ENCODE data around the gene CDH8. TPM values are rescaled to one million over a fixed set of nuclear protein-coding genes. Genes with fewer than 3 reads are reported as not detected.
"Not testable (repeated sequence)": the region's sequence is repeated elsewhere in the genome, so short reads cannot be mapped to it uniquely, and the experiment has no call there.

The CDH8 gene
- total and polyA plus RNA-seq, 2 of the 4 experiments (the other 2 are of a cell fraction), result not detected

GRCh38 chr16:61801217-61801616, 235.0 kb downstream of the CDH8 start:
- H2AFZ ChIP-seq (replicated peaks; ENCODE audit: low read length, poor library complexity); H3K18ac ChIP-seq (ENCODE audit: low read depth, low read length); dilution Hi-C loops (cut with HindIII; ENCODE audit: low sequenced_read_pairs, unreplicated experiment); H3K9me1 ChIP-seq (ENCODE audit: insufficient read depth, low read length); H2BK15ac ChIP-seq (ENCODE audit: low read depth, low read length); H4K91ac ChIP-seq (ENCODE audit: insufficient read depth, low read depth, low read length); H2BK120ac ChIP-seq (ENCODE audit: low read depth, low read length); H3K4me2 ChIP-seq (ENCODE audit: low read depth, low read length); H3K23ac ChIP-seq (ENCODE audit: low read depth, low read length); H3K4me1 ChIP-seq (ENCODE audit: control insufficient read depth, insufficient read depth, low read length); H2AK9ac ChIP-seq (replicated peaks; ENCODE audit: low read depth, low read length, poor library complexity); H3K36me3 ChIP-seq (ENCODE audit: control insufficient read depth, insufficient read depth, low read length); H3K4ac ChIP-seq (ENCODE audit: low read depth, low read length); intact Hi-C loops (cut with micrococcal nuclease); H4K20me1 ChIP-seq (ENCODE audit: insufficient read depth, low read length); H3K27ac ChIP-seq (ENCODE audit: insufficient read depth, low read length); H2BK5ac ChIP-seq (ENCODE audit: low read depth, low read length, poor library complexity, severe bottlenecking); H4K5ac ChIP-seq (ENCODE audit: low read depth, low read length); H2BK20ac ChIP-seq (ENCODE audit: low read depth, low read length); in situ Hi-C loops (cut with MboI; ENCODE audit: low sequenced_read_pairs); H3K27me3 ChIP-seq (ENCODE audit: control insufficient read depth, insufficient read depth, low read length); BruUV-seq (replicated peaks); H3K79me1 ChIP-seq (ENCODE audit: low read depth in 1 of 2, low read length in 2 of 2); DNase-seq; H2AK5ac ChIP-seq (ENCODE audit: low read depth, low read length); POLR2A ChIA-PET (ENCODE audit: unreplicated experiment); H3K56ac ChIP-seq (ENCODE audit: extremely low read depth, insufficient read depth, low read length); H3K9ac ChIP-seq (ENCODE audit: low read depth, low read length); ATAC-seq (ENCODE audit: low read depth); H3K14ac ChIP-seq (replicated peaks; ENCODE audit: low read depth, low read length); H3K9me3 ChIP-seq (ENCODE audit: control insufficient read depth, insufficient read depth, low read length); CTCF ChIA-PET; H4K8ac ChIP-seq (ENCODE audit: low read depth in 2 of 2, low read length in 2 of 2); H3K4me3 ChIP-seq (ENCODE audit: insufficient read depth, low read depth, low read length): not testable (repeated sequence)
- no CpG with 5 or more reads among the region's 10 CpGs for WGBS, 2 experiments (ENCODE audit: extremely low coverage in 2 of 2, insufficient read length in 1 of 2)
